H9 (cell line): ENCODE data around the gene ASB4. TPM values are rescaled to one million over a fixed set of nuclear protein-coding genes. Genes with fewer than 3 reads are reported as not detected.

Experiments
- DNase-seq: peaks from one replicate; pipeline ENCODE4 v3.0.0-alpha.2; 2017
- H2AFZ ChIP-seq: one replicate; pipeline ENCODE4 v1.6.1; 2013; ENCODE audit warnings: mild to moderate bottlenecking, low read length, control low read depth, moderate library complexity
- H2AK5ac ChIP-seq: 2 replicates; pipeline ENCODE4 v1.6.1; 2013; ENCODE audit warnings: low read length, control low read depth, mixed read lengths; ENCODE audit not compliant: insufficient read length
- H2BK120ac ChIP-seq: one replicate; pipeline ENCODE4 v1.6.1; 2013; ENCODE audit warnings: low read depth, mild to moderate bottlenecking, low read length, control low read depth, inconsistent platforms; ENCODE audit not compliant: poor library complexity, severe bottlenecking
- H2BK12ac ChIP-seq: 2 replicates; pipeline ENCODE4 v1.6.1; 2013; ENCODE audit warnings: low read length, control low read depth, mixed read lengths, low read depth; ENCODE audit not compliant: insufficient read length
- H2BK15ac ChIP-seq: 2 replicates; pipeline ENCODE4 v1.6.1; 2013; ENCODE audit warnings: low read depth, low read length, control low read depth
- H2BK20ac ChIP-seq: one replicate; pipeline ENCODE4 v1.6.1; 2013; ENCODE audit warnings: low read depth, mild to moderate bottlenecking, low read length, control low read depth, inconsistent platforms; ENCODE audit not compliant: poor library complexity, severe bottlenecking
- H2BK5ac ChIP-seq: 2 replicates; pipeline ENCODE4 v1.6.1; 2013; ENCODE audit warnings: low read length, control low read depth, mixed read lengths; ENCODE audit not compliant: insufficient read length
- H3K14ac ChIP-seq: 2 replicates; pipeline ENCODE4 v1.6.1; 2013; ENCODE audit warnings: low read length, control low read depth; ENCODE audit not compliant: insufficient read depth
- H3K18ac ChIP-seq: 2 replicates; pipeline ENCODE4 v1.6.1; 2013; ENCODE audit warnings: low read depth, mild to moderate bottlenecking, mixed read lengths, low read length, control low read depth; ENCODE audit not compliant: insufficient read length
- H3K23ac ChIP-seq: 2 replicates; pipeline ENCODE4 v1.6.1; 2013; ENCODE audit warnings: low read length, control low read depth, mixed read lengths, low read depth; ENCODE audit not compliant: insufficient read length
- H3K23me2 ChIP-seq: 2 replicates; pipeline ENCODE4 v1.6.1; 2013; ENCODE audit warnings: low read depth, mild to moderate bottlenecking, mixed read lengths, low read length, control low read depth; ENCODE audit not compliant: insufficient read length, poor library complexity, severe bottlenecking
- H3K27ac ChIP-seq: 2 replicates; pipeline ENCODE4 v1.5.1; 2013; ENCODE audit warnings: low read length, control low read depth, mixed read lengths, low read depth; ENCODE audit not compliant: insufficient read length
- H3K27me3 ChIP-seq: 2 replicates; pipeline ENCODE4 v1.6.1; 2013; ENCODE audit warnings: low read length, control low read depth, inconsistent platforms; ENCODE audit not compliant: insufficient read depth
- H3K4ac ChIP-seq: 2 replicates; pipeline ENCODE4 v1.6.1; 2013; ENCODE audit warnings: low read depth, mild to moderate bottlenecking, control low read depth, inconsistent platforms, low read length, moderate library complexity
- H3K4me1 ChIP-seq: 2 replicates; pipeline ENCODE4 v1.6.1; 2013; ENCODE audit warnings: low read length, control low read depth, inconsistent platforms; ENCODE audit not compliant: insufficient read depth
- H3K4me2 ChIP-seq: 2 replicates; pipeline ENCODE4 v1.6.1; 2013; ENCODE audit warnings: low read length, control low read depth, mixed read lengths; ENCODE audit not compliant: insufficient read length, insufficient read depth
- H3K56ac ChIP-seq: 2 replicates; pipeline ENCODE4 v1.6.1; 2013; ENCODE audit warnings: low read depth, mild to moderate bottlenecking, mixed read lengths, low read length, control low read depth; ENCODE audit not compliant: insufficient read length
- H3K79me1 ChIP-seq: 2 replicates; pipeline ENCODE4 v1.6.1; 2013; ENCODE audit warnings: low read depth, mild to moderate bottlenecking, moderate library complexity, low read length, control low read depth, inconsistent platforms; ENCODE audit not compliant: insufficient read depth, poor library complexity, severe bottlenecking
- H3K79me2 ChIP-seq: 2 replicates; pipeline ENCODE4 v1.6.1; 2013; ENCODE audit warnings: low read length, control low read depth, inconsistent platforms; ENCODE audit not compliant: insufficient read depth
- H3K9ac ChIP-seq: 2 replicates; pipeline ENCODE4 v1.6.1; 2013; ENCODE audit warnings: low read length, control low read depth, mixed read lengths; ENCODE audit not compliant: insufficient read length; ENCODE audit errors: extremely low read depth
- H3K9me3 ChIP-seq: one replicate; pipeline ENCODE4 v1.6.1; 2013; ENCODE audit warnings: low read depth, low read length, inconsistent platforms; ENCODE audit not compliant: control insufficient read depth
- H3T11ph ChIP-seq: one replicate; pipeline ENCODE4 v1.6.1; 2013; ENCODE audit warnings: mild to moderate bottlenecking, low read length, control low read depth, inconsistent platforms
- H4K20me1 ChIP-seq: one replicate; pipeline ENCODE4 v1.6.1; 2013; ENCODE audit not compliant: control insufficient read depth, insufficient read length, insufficient read depth
- H4K5ac ChIP-seq: 2 replicates; pipeline ENCODE4 v1.6.1; 2013; ENCODE audit warnings: low read depth, mild to moderate bottlenecking, mixed read lengths, low read length, control low read depth; ENCODE audit not compliant: insufficient read length
- H4K8ac ChIP-seq: replicated peaks from 2 replicates; pipeline ENCODE4 v1.6.1; 2013; ENCODE audit warnings: low read length, control low read depth, mixed read lengths, low read depth; ENCODE audit not compliant: insufficient read length
- H4K91ac ChIP-seq: 2 replicates; pipeline ENCODE4 v1.6.1; 2013; ENCODE audit warnings: low read depth, mild to moderate bottlenecking, moderate library complexity, mixed read lengths, low read length, control low read depth; ENCODE audit not compliant: insufficient read length
- H3K27ac Mint-ChIP-seq, 3 experiments: 2 replicates in 2 of 3; 3 replicates in 1 of 3; pipeline ENCODE4 v1.8.0; 2020 to 2021; ENCODE audit warnings: mixed read lengths in 3 of 3, mild to moderate bottlenecking in 1 of 3, moderate library complexity in 1 of 3
- H3K27me3 Mint-ChIP-seq: 2 replicates; pipeline ENCODE4 v1.8.0; 2021; ENCODE audit warnings: low read depth, mild to moderate bottlenecking, moderate library complexity, mixed read lengths
- H3K36me3 Mint-ChIP-seq, 3 experiments: 2 replicates in 2 of 3; 3 replicates in 1 of 3; pipeline ENCODE4 v1.8.0; 2020 to 2021; ENCODE audit warnings: low read depth in 3 of 3, mixed read lengths in 3 of 3; ENCODE audit not compliant: insufficient read depth in 1 of 3
- H3K4me1 Mint-ChIP-seq, 2 experiments: 2 replicates each; pipeline ENCODE4 v1.8.0; 2020; ENCODE audit warnings: mixed read lengths in 2 of 2
- H3K4me3 Mint-ChIP-seq, 2 experiments: 2 replicates in 1 of 2; 3 replicates in 1 of 2; pipeline ENCODE4 v1.8.0; 2020 to 2021; ENCODE audit warnings: mild to moderate bottlenecking in 2 of 2, mixed read lengths in 2 of 2, moderate library complexity in 1 of 2
- H3K9me3 Mint-ChIP-seq, 2 experiments: 2 replicates in 1 of 2; 3 replicates in 1 of 2; pipeline ENCODE4 v1.8.0; 2020; ENCODE audit warnings: mild to moderate bottlenecking in 2 of 2, mixed read lengths in 2 of 2, moderate library complexity in 1 of 2
- WGBS: extraction: QIAGEN DNeasy Blood & Tissue Kit; methylation state at CpG from one replicate; pipeline ENCODE4 v1.1.7; 2013; ENCODE audit warnings: missing lambda C conversion rate, low lambda C conversion rate, mixed read lengths; ENCODE audit not compliant: insufficient read length; ENCODE audit errors: extremely low coverage; 5-methylcytosine and 5-hydroxymethylcytosine counted together
- total RNA-seq: library from RNA; stranded (reverse); gene quantifications from 2 replicates; pipeline ENCODE4 v1.2.1, GENCODE V29; 2021
- TF ChIP-seq, protein P1 (sequence below): fragments of 200-600 bp; sonication (generic); conservative IDR thresholded peaks from 3 replicates; pipeline ENCODE4 v1.8.0; 2021; ENCODE audit warnings: antibody characterized with exemption, mild to moderate bottlenecking

Gene ASB4
- total RNA-seq, 1 experiment from 2014 or later: not detected

DNA sequence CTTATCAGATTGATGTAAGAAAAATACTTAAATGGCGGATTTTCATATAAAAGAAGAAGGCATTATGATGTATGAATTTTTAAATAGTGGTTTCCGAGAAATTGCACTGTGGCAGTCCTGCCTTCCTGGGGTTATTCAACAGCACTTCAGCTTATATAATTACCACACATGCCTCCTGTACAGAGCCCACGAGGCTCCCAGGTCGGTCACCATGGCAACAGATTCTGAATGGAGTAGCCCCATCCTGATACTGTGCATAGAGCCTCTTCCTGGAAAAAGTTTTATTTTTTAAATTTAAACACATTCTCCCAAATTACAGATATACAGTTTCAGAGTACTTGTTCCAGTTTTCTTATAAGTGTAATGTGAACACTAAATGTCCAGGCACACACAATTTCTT lies 15.9 kb upstream of the ASB4 start:
- Mint-ChIP-seq H3K27me3 (no peaks in the 10 kb centered on the region), H3K27ac (no peak overlapping the region), H3K4me3 (no peak overlapping the region), H3K36me3 (no peaks in the 10 kb centered on the region; a peak in 1 of 7 replicates), H3K9me3 (no peaks in the 10 kb centered on the region), H3K4me1 (peaks cover 34 to 41% of the 10 kb centered on the region in 2 experiments)
- no peaks in the 10 kb centered on the region for H3K9me3 ChIP-seq
- no peak overlapping the region for H2BK12ac ChIP-seq
- H2BK120ac ChIP-seq: no peak overlapping the region
- H4K20me1 ChIP-seq: no peaks in the 10 kb centered on the region
- no peak overlapping the region for H2AK5ac ChIP-seq
- no peak overlapping the region for H4K5ac ChIP-seq
- no peak overlapping the region for H4K91ac ChIP-seq
- H3K23ac ChIP-seq: no peak overlapping the region
- H2AFZ ChIP-seq: no peak overlapping the region
- WGBS: no CpG with 5 or more reads among the region's 4 CpGs
- H3K27ac ChIP-seq: no peak overlapping the region
- no peak overlapping the region for H2BK5ac ChIP-seq
- no peak overlapping the region for H4K8ac ChIP-seq
- no peaks in the 10 kb centered on the region for H3K27me3 ChIP-seq
- no peak overlapping the region for H3K9ac ChIP-seq
- H3K18ac ChIP-seq: no peak overlapping the region
- H2BK20ac ChIP-seq: no peak overlapping the region
- no peak overlapping the region for H2BK15ac ChIP-seq
- TF ChIP-seq, protein P1, sequence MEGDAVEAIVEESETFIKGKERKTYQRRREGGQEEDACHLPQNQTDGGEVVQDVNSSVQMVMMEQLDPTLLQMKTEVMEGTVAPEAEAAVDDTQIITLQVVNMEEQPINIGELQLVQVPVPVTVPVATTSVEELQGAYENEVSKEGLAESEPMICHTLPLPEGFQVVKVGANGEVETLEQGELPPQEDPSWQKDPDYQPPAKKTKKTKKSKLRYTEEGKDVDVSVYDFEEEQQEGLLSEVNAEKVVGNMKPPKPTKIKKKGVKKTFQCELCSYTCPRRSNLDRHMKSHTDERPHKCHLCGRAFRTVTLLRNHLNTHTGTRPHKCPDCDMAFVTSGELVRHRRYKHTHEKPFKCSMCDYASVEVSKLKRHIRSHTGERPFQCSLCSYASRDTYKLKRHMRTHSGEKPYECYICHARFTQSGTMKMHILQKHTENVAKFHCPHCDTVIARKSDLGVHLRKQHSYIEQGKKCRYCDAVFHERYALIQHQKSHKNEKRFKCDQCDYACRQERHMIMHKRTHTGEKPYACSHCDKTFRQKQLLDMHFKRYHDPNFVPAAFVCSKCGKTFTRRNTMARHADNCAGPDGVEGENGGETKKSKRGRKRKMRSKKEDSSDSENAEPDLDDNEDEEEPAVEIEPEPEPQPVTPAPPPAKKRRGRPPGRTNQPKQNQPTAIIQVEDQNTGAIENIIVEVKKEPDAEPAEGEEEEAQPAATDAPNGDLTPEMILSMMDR: no peak
- no peaks in the 10 kb centered on the region for H3K23me2 ChIP-seq
- no peaks in the 10 kb centered on the region for H3K79me2 ChIP-seq
- DNase-seq: no peak
- H3K4me1 ChIP-seq: peaks cover 4% of the 10 kb centered on the region; the same call in 1 of the 2 replicates
- H3K79me1 ChIP-seq: no peaks in the 10 kb centered on the region
- H3K56ac ChIP-seq: no peak overlapping the region
- H3K14ac ChIP-seq: no peak overlapping the region
- H3T11ph ChIP-seq: no peak overlapping the region
- no peak overlapping the region for H3K4me2 ChIP-seq
- H3K4ac ChIP-seq: no peak overlapping the region
